ENCODE data around the gene ESPN. TPM values are rescaled to one million over a fixed set of nuclear protein-coding genes. Genes with fewer than 3 reads are reported as not detected.
A peak's percentile ranks its signal among the peaks of the same experiment; 100 is the strongest.

Gene ESPN
- total and polyA plus RNA-seq, 2 experiments from 2014 or later = 31.1 to 65.7 TPM

GRCh38 chr1:6384135-6384534 is 40.4 kb upstream of the ESPN start:
- TF ChIP-seq CTCF (IDR thresholded peaks at IDR 0.05; ENCODE audit: poor library complexity) (no peak), EZH2 (IDR thresholded peaks at IDR 0.05; ENCODE audit: borderline replicate concordance) (no peak), EZH2phosphoT487 (IDR thresholded peaks at IDR 0.05; ENCODE audit: low read depth, severe bottlenecking, unreplicated experiment) (no peak)
- peaks cover 19% of the 10 kb centered on the region for H3K79me2 ChIP-seq
- no peak for DNase-seq (ENCODE audit: low spot score)
- no peaks in the 10 kb centered on the region for H3K27me3 ChIP-seq
- H3K36me3 ChIP-seq (replicated peaks; ENCODE audit: insufficient read depth, low read depth) = no peaks in the 10 kb centered on the region
- no peak overlapping the region for H3K4me2 ChIP-seq
- H4K20me1 ChIP-seq (ENCODE audit: insufficient read depth, poor library complexity, severe bottlenecking) = no peaks in the 10 kb centered on the region
- H2AFZ ChIP-seq = no peak overlapping the region
- no peaks in the 10 kb centered on the region for H3K9me2 ChIP-seq (replicated peaks; ENCODE audit: insufficient read depth)
- H3K9me3 ChIP-seq (ENCODE audit: low read depth) = peaks cover 6% of the 10 kb centered on the region
- no peak overlapping the region for H3K4me3 ChIP-seq
- H3K4me1 ChIP-seq (ENCODE audit: insufficient read depth) = no peaks in the 10 kb centered on the region
- WGBS (ENCODE audit: low lambda C conversion rate, missing lambda C conversion rate) = 95% methylated on average over 1 of the region's 1 CpG
- no peak overlapping the region for H3K27ac ChIP-seq

- H3K9me2 ChIP-seq (replicated peaks; ENCODE audit: insufficient read depth) = no peaks in the 10 kb centered on the region
- H4K20me1 ChIP-seq (ENCODE audit: insufficient read depth, poor library complexity, severe bottlenecking) = no peaks in the 10 kb centered on the region
- no peak for DNase-seq (ENCODE audit: low spot score)
- H3K36me3 ChIP-seq (replicated peaks; ENCODE audit: insufficient read depth, low read depth) = no peaks in the 10 kb centered on the region
- no peak overlapping the region for H2AFZ ChIP-seq
- peaks cover 16% of the 10 kb centered on the region for H3K79me2 ChIP-seq
- H3K27ac ChIP-seq = no peak overlapping the region
- H3K4me1 ChIP-seq (ENCODE audit: insufficient read depth) = no peaks in the 10 kb centered on the region
- peaks cover 2% of the 10 kb centered on the region for H3K9me3 ChIP-seq (ENCODE audit: low read depth)
- no peaks in the 10 kb centered on the region for H3K27me3 ChIP-seq
- no peak overlapping the region for H3K4me3 ChIP-seq
- no peak for TF ChIP-seq CTCF (IDR thresholded peaks at IDR 0.05; ENCODE audit: poor library complexity)
- no peak for TF ChIP-seq EZH2phosphoT487 (IDR thresholded peaks at IDR 0.05; ENCODE audit: low read depth, severe bottlenecking, unreplicated experiment)
- TF ChIP-seq EZH2 (IDR thresholded peaks at IDR 0.05; ENCODE audit: borderline replicate concordance) = no peak
- 94% methylated on average over 5 of the region's 5 CpGs for WGBS (ENCODE audit: low lambda C conversion rate, missing lambda C conversion rate)
- peak overlapping the region; percentile 20 for H3K4me2 ChIP-seq
Measured at GRCh38 chr1:6384962-6385361, 39.6 kb upstream of the ESPN start.

GRCh38 chr1:6385488-6386191 is 38.9 kb upstream of the ESPN start:
- Histone ChIP-seq H3K4me2 (peak overlapping the region; percentile 20), H4K20me1 (ENCODE audit: insufficient read depth, poor library complexity, severe bottlenecking) (no peaks in the 10 kb centered on the region), H3K79me2 (peaks cover 14% of the 10 kb centered on the region), H2AFZ (no peak overlapping the region), H3K27me3 (no peaks in the 10 kb centered on the region), H3K9me3 (ENCODE audit: low read depth) (no peaks in the 10 kb centered on the region), H3K4me1 (ENCODE audit: insufficient read depth) (no peaks in the 10 kb centered on the region), H3K4me3 (no peak overlapping the region), H3K9me2 (replicated peaks; ENCODE audit: insufficient read depth) (no peaks in the 10 kb centered on the region), H3K27ac (peak overlapping the region; percentile 50), H3K36me3 (replicated peaks; ENCODE audit: insufficient read depth, low read depth) (no peaks in the 10 kb centered on the region)
- WGBS (ENCODE audit: low lambda C conversion rate, missing lambda C conversion rate) = 59% methylated on average over 22 of the region's 22 CpGs
- TF ChIP-seq EZH2 (IDR thresholded peaks at IDR 0.05; ENCODE audit: borderline replicate concordance) (no peak), CTCF (IDR thresholded peaks at IDR 0.05; ENCODE audit: poor library complexity) (no peak), EZH2phosphoT487 (IDR thresholded peaks at IDR 0.05; ENCODE audit: low read depth, severe bottlenecking, unreplicated experiment) (no peak)
- peak; percentile 68 for DNase-seq (ENCODE audit: low spot score)
